SK-N-SH (cell line): ENCODE results near the gene EDRF1. TPM values are rescaled to one million over a fixed set of nuclear protein-coding genes. Genes with fewer than 3 reads are reported as not detected.

Experiments
- CTCF ChIA-PET: fragments of 300-600, 350-600 bp; formaldehyde crosslinking; extraction: SDS; loops from one replicate; lab custom pipeline; 2021; lab: Yijun Ruan, JAX
- POLR2A ChIA-PET: fragments of 350-600 bp; sonication (Branson Sonifier 250); formaldehyde crosslinking; extraction: SDS; loops from one replicate; lab custom pipeline; 2020; ENCODE audit warnings: antibody characterized with exemption, inconsistent platforms; lab: Yijun Ruan, JAX
- DNase-seq: peaks from one replicate; pipeline ENCODE4 v3.0.0; 2012
- H2AFZ ChIP-seq: fragments of 200-600 bp; sonication (generic); 2 replicates; pipeline ENCODE4 v1.8.1; 2016; ENCODE audit warnings: antibody characterized with exemption, mild to moderate bottlenecking, low read depth
- H3F3A ChIP-seq: fragments of 200-600 bp; sonication (generic); replicated peaks from 2 replicates; pipeline ENCODE3; 2016; ENCODE audit warnings: antibody characterized with exemption, mild to moderate bottlenecking; ENCODE audit not compliant: insufficient read depth
- H3K27ac ChIP-seq, 2 experiments: fragments of 200-500 bp in 1 of 2; fragments of 200-600 bp in 1 of 2; sonication (Bioruptor generic) in 1 of 2; sonication (generic), shearing (Covaris generic) in 1 of 2; 2 replicates each; pipeline versions ENCODE4 v1.5.1 to v1.6.1; 2014 to 2016; ENCODE audit warnings: low read depth in 2 of 2, inconsistent platforms in 1 of 2, low read length in 1 of 2, mild to moderate bottlenecking in 1 of 2, mixed read lengths in 1 of 2
- H3K27me3 ChIP-seq: fragments of 200-600 bp; sonication (generic), shearing (Covaris generic); 2 replicates; pipeline ENCODE4 v1.6.1; 2016; ENCODE audit warnings: mixed run types; ENCODE audit not compliant: insufficient read depth
- H3K36me3 ChIP-seq, 2 experiments: fragments of 200-500 bp in 1 of 2; fragments of 200-600 bp in 1 of 2; sonication (Bioruptor generic) in 1 of 2; sonication (generic) in 1 of 2; replicated peaks in 1 of 2; 2 replicates each; pipeline versions ENCODE3 to v1.5.1; 2014 to 2016; ENCODE audit warnings: low read length in 1 of 2, mild to moderate bottlenecking in 1 of 2; ENCODE audit not compliant: insufficient read depth in 2 of 2, control insufficient read depth in 1 of 2
- H3K4me1 ChIP-seq, 2 experiments: fragments of 200-500 bp in 1 of 2; fragments of 200-600 bp in 1 of 2; sonication (Bioruptor generic) in 1 of 2; sonication (generic), shearing (Covaris generic) in 1 of 2; 2 replicates each; pipeline versions ENCODE4 v1.5.1 to v1.6.1; 2014 to 2016; ENCODE audit warnings: low read depth in 1 of 2, low read length in 1 of 2, mixed run types in 1 of 2; ENCODE audit not compliant: insufficient read depth in 2 of 2, control insufficient read depth in 1 of 2
- H3K4me2 ChIP-seq: fragments of 200-600 bp; sonication (generic), shearing (Covaris generic); 2 replicates; pipeline ENCODE4 v1.6.1; 2017; ENCODE audit warnings: mixed run types
- H3K4me3 ChIP-seq, 2 experiments: fragments of 200-500 bp in 1 of 2; fragments of 200-600 bp in 1 of 2; sonication (Bioruptor generic) in 1 of 2; sonication (generic), shearing (Covaris generic) in 1 of 2; 2 replicates each; pipeline versions ENCODE4 v1.5.1 to v1.8.1; 2014 to 2016; ENCODE audit warnings: low read depth in 2 of 2, inconsistent platforms in 1 of 2, low read length in 1 of 2, mild to moderate bottlenecking in 1 of 2, mixed read lengths in 1 of 2, moderate library complexity in 1 of 2
- H3K79me2 ChIP-seq: fragments of 200-600 bp; sonication (generic); 2 replicates; pipeline ENCODE4 v1.8.1; 2017; ENCODE audit warnings: mild to moderate bottlenecking; ENCODE audit not compliant: insufficient read depth
- H3K9ac ChIP-seq: fragments of 200-600 bp; sonication (generic); 2 replicates; pipeline ENCODE4 v1.6.1; 2017; ENCODE audit warnings: mixed run types
- H3K9me2 ChIP-seq: fragments of 200-600 bp; sonication (generic); 2 replicates; pipeline ENCODE4 v1.6.1; 2017; ENCODE audit warnings: mixed run types
- H3K9me3 ChIP-seq: fragments of 200-600 bp; sonication (generic); 2 replicates; pipeline ENCODE4 v1.6.1; 2017; ENCODE audit warnings: mixed run types, mild to moderate bottlenecking, moderate library complexity
- H4K20me1 ChIP-seq: fragments of 200-600 bp; sonication (generic); 2 replicates; pipeline ENCODE4 v1.6.1; 2017; ENCODE audit warnings: mild to moderate bottlenecking, mixed run types; ENCODE audit not compliant: insufficient read depth
- CTCF ChIP-seq: fragments of 200-600 bp; sonication (generic); IDR thresholded peaks from 2 replicates; pipeline ENCODE4 v1.6.1; 2017; ENCODE audit warnings: antibody characterized with exemption, mild to moderate bottlenecking, moderate library complexity
- EP300 ChIP-seq, 2 experiments: IDR thresholded peaks; 2 replicates each; pipeline versions ENCODE4 v1.4.0 to v1.6.1; 2012; ENCODE audit warnings: borderline replicate concordance in 1 of 2, low read depth in 1 of 2, low read length in 1 of 2
- FOXJ3 ChIP-seq: sonication (generic); formaldehyde crosslinking; IDR thresholded peaks from 2 replicates; pipeline ENCODE4 v1.5.1; 2020; ENCODE audit warnings: mild to moderate bottlenecking, missing genetic modification reagents
- FOXM1 ChIP-seq: IDR thresholded peaks from 2 replicates; pipeline ENCODE4 v1.4.0; 2012; ENCODE audit warnings: low read depth, mild to moderate bottlenecking
- GABPA ChIP-seq: IDR thresholded peaks from 2 replicates; pipeline ENCODE4 v1.4.0; 2012; ENCODE audit warnings: low read depth, mild to moderate bottlenecking
- JUND ChIP-seq: IDR thresholded peaks from 2 replicates; pipeline ENCODE4 v1.4.0; 2012
- MXI1 ChIP-seq: IDR thresholded peaks from 2 replicates; pipeline ENCODE4 v1.6.1; 2012; ENCODE audit warnings: mild to moderate bottlenecking, low read depth, low read length, improper control_type of control experiment
- NRF1 ChIP-seq: IDR thresholded peaks from 2 replicates; pipeline ENCODE4 v1.6.1; 2012; ENCODE audit warnings: low read depth, mild to moderate bottlenecking, low read length
- POLR2AphosphoS5 ChIP-seq: IDR thresholded peaks from 2 replicates; pipeline ENCODE4 v1.6.1; 2012; ENCODE audit warnings: low read depth, low read length
- RCOR1 ChIP-seq: fragments of 150-350 bp; IDR thresholded peaks from 2 replicates; pipeline ENCODE4 v1.6.1; 2017; ENCODE audit warnings: antibody characterized with exemption, low read length
- SIN3A ChIP-seq: IDR thresholded peaks from 2 replicates; pipeline ENCODE4 v1.6.1; 2012; ENCODE audit warnings: low read depth, mild to moderate bottlenecking, low read length, moderate library complexity, borderline replicate concordance
- TCF12 ChIP-seq: IDR thresholded peaks from 2 replicates; pipeline ENCODE4 v1.4.0; 2012
- YY1 ChIP-seq: IDR thresholded peaks from 2 replicates; pipeline ENCODE4 v1.4.0; 2012; ENCODE audit warnings: low read depth, mild to moderate bottlenecking
- WGBS: methylation state at CpG from one replicate; pipeline ENCODE4 v1.1.6; 2017; ENCODE audit warnings: low lambda C conversion rate; 5-methylcytosine and 5-hydroxymethylcytosine counted together
- polyA plus RNA-seq, 3 experiments: library from polyadenylated mRNA; depleted of rRNA; stranded (reverse); fragments of >200 nt; gene quantifications; 2 replicates each; pipeline ENCODE4 v1.2.3, GENCODE V29; 2012
- TF ChIP-seq, protein P1 (sequence below): IDR thresholded peaks from 2 replicates; pipeline ENCODE4 v1.4.0; 2012; ENCODE audit warnings: low read depth, borderline replicate concordance
- TF ChIP-seq, protein P2 (sequence below): IDR thresholded peaks from 2 replicates; pipeline ENCODE4 v1.4.0; 2012; ENCODE audit warnings: low read depth

Gene EDRF1
- polyA plus RNA-seq, 1 of the 3 experiments (the other 2 are of a cell fraction): 19.2 TPM

- 54% methylated on average over 3 of the region's 3 CpGs for WGBS
- TF ChIP-seq FOXM1: no peak
- TF ChIP-seq TCF12: no peak
- TF ChIP-seq GABPA: no peak
- no peak for TF ChIP-seq EP300 (IDR thresholded peaks at IDR 0.05; ENCODE audit: borderline replicate concordance in 1 of 2, low read depth in 1 of 2, low read length in 1 of 2)
- TF ChIP-seq FOXJ3 (CRISPR knock-in tag): no peak
- no peak for TF ChIP-seq YY1
- TF ChIP-seq, protein P1, sequence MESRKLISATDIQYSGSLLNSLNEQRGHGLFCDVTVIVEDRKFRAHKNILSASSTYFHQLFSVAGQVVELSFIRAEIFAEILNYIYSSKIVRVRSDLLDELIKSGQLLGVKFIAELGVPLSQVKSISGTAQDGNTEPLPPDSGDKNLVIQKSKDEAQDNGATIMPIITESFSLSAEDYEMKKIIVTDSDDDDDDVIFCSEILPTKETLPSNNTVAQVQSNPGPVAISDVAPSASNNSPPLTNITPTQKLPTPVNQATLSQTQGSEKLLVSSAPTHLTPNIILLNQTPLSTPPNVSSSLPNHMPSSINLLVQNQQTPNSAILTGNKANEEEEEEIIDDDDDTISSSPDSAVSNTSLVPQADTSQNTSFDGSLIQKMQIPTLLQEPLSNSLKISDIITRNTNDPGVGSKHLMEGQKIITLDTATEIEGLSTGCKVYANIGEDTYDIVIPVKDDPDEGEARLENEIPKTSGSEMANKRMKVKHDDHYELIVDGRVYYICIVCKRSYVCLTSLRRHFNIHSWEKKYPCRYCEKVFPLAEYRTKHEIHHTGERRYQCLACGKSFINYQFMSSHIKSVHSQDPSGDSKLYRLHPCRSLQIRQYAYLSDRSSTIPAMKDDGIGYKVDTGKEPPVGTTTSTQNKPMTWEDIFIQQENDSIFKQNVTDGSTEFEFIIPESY: no peak
- no peak for TF ChIP-seq NRF1
- TF ChIP-seq SIN3A: no peak
- TF ChIP-seq RCOR1: no peak
- no peak for TF ChIP-seq CTCF
- TF ChIP-seq, protein P2, sequence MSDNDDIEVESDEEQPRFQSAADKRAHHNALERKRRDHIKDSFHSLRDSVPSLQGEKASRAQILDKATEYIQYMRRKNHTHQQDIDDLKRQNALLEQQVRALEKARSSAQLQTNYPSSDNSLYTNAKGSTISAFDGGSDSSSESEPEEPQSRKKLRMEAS: no peak
- no peak for TF ChIP-seq POLR2AphosphoS5
- no peak for TF ChIP-seq MXI1
- no peak for TF ChIP-seq JUND
- TF ChIP-seq, all 33 proteins: peak for 0
- CTCF ChIA-PET: no interaction called here
Measured at GRCh38 chr10:125687507-125688185, 31.9 kb upstream of the EDRF1 start.

More at GRCh38 chr10:125687507-125688185, 31.9 kb upstream of the EDRF1 start:
- Histone ChIP-seq H3K4me2 (no peak overlapping the region), H4K20me1 (no peaks in the 10 kb centered on the region), H3K9me2 (no peaks in the 10 kb centered on the region), H3F3A (no peaks in the 10 kb centered on the region), H3K36me3 (no peaks in the 10 kb centered on the region), H3K4me1 (peaks cover 0 to 5% of the 10 kb centered on the region in 2 experiments; a peak in 1 of 4 replicates), H3K4me3 (no peak overlapping the region), H3K27ac (no peak overlapping the region), H3K27me3 (no peaks in the 10 kb centered on the region), H3K79me2 (no peaks in the 10 kb centered on the region), H3K9me3 (no peaks in the 10 kb centered on the region), H2AFZ (no peak overlapping the region), H3K9ac (no peak overlapping the region)
- no peak for DNase-seq
- POLR2A ChIA-PET: no interaction called here
